Measurements from ENCODE around the gene GNAI3.

GNAI3 gene

DNA sequence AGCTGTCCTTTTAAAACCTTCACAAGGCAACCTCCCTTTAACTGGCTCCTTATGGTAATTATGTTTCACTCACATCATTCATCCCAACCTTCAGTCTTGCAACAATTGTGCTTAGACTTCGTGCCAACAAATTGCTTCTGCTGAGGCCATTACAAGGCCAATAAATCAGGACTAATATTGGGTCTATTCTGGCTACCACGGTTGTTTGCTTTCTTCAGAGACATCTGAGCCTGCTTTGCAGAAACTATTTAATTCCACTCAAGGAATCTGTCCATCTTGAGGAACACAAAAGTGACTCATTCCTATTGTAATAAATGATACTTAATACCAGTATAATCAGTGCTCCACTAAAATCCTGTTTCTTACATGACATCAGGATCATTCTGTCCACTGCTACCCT, 104.9 kb downstream of the GNAI3 start (continued):
- TF ChIP-seq ZNF792 (tag by site-specific recombination; IDR thresholded peaks at IDR 0.05) (no peak), ZNF302 (tag by site-specific recombination; IDR thresholded peaks at IDR 0.05; ENCODE audit: low read depth) (no peak), ZNF548 (tag by site-specific recombination; IDR thresholded peaks at IDR 0.05) (no peak)
- TF ChIP-seq, protein P1, sequence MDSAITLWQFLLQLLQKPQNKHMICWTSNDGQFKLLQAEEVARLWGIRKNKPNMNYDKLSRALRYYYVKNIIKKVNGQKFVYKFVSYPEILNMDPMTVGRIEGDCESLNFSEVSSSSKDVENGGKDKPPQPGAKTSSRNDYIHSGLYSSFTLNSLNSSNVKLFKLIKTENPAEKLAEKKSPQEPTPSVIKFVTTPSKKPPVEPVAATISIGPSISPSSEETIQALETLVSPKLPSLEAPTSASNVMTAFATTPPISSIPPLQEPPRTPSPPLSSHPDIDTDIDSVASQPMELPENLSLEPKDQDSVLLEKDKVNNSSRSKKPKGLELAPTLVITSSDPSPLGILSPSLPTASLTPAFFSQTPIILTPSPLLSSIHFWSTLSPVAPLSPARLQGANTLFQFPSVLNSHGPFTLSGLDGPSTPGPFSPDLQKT (IDR thresholded peaks at IDR 0.05; ENCODE audit: borderline replicate concordance, low read depth, low read length), result no peak

DNA sequence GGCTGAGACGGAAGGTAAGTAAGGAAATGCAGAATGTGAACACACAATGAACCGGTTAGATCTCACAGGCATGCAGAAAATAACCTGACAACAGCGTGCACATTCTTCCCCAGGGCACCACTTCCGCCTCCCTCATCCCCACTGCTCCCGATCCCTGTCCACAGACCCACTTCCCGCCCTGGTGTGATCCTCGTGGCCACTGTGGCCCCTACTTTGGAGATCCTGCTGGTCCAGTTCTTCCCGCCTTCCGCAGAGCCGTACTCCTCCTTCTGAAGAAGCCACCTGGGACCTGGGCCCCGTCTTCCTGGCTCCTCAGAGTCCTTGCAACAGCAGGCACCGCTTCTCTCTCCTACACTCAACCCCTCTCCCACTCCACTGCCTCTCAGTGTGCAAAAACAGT, 106.1 kb downstream of the GNAI3 start:
- H3K36me3 ChIP-seq (ENCODE audit: control insufficient read depth in 2 of 2, insufficient read depth in 1 of 2, low read length in 2 of 2), result no peaks in the 10 kb centered on the region
- no peak overlapping the region for H3K27ac ChIP-seq (ENCODE audit: extremely low read depth, low read depth, low read length)
- H3K9me3 ChIP-seq (ENCODE audit: control insufficient read depth, insufficient read depth, low read depth, low read length), result no peaks in the 10 kb centered on the region
- no peaks in the 10 kb centered on the region for H3K4me1 ChIP-seq (ENCODE audit: control insufficient read depth, insufficient read depth, low read length)
- ChIA-PET CTCF (interaction anchor here (0.6 to 1.0 kb wide), 3 partner anchors 13 to 106 kb away, joined by 3 to 5 read pairs (median 3); partner anchors contain the start of gene GNAI3), POLR2A (no interaction called here)
- no peak overlapping the region for H3K4me3 ChIP-seq (ENCODE audit: low read depth, low read length)
- TF ChIP-seq, protein P2, sequence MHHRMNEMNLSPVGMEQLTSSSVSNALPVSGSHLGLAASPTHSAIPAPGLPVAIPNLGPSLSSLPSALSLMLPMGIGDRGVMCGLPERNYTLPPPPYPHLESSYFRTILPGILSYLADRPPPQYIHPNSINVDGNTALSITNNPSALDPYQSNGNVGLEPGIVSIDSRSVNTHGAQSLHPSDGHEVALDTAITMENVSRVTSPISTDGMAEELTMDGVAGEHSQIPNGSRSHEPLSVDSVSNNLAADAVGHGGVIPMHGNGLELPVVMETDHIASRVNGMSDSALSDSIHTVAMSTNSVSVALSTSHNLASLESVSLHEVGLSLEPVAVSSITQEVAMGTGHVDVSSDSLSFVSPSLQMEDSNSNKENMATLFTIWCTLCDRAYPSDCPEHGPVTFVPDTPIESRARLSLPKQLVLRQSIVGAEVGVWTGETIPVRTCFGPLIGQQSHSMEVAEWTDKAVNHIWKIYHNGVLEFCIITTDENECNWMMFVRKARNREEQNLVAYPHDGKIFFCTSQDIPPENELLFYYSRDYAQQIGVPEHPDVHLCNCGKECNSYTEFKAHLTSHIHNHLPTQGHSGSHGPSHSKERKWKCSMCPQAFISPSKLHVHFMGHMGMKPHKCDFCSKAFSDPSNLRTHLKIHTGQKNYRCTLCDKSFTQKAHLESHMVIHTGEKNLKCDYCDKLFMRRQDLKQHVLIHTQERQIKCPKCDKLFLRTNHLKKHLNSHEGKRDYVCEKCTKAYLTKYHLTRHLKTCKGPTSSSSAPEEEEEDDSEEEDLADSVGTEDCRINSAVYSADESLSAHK (tag by site-specific recombination; IDR thresholded peaks at IDR 0.05), result no peak
- TF ChIP-seq ZNF843 (tag by site-specific recombination; IDR thresholded peaks at IDR 0.05) (no peak), KLF8 (tag by site-specific recombination; IDR thresholded peaks at IDR 0.05) (no peak), ZNF292 (tag by site-specific recombination; IDR thresholded peaks at IDR 0.05; ENCODE audit: borderline replicate concordance, low read depth) (no peak), SALL2 (tag by site-specific recombination; IDR thresholded peaks at IDR 0.05; ENCODE audit: borderline replicate concordance) (no peak), ZNF621 (tag by site-specific recombination; IDR thresholded peaks at IDR 0.05) (no peak), MEIS1 (CRISPR knock-in tag; IDR thresholded peaks at IDR 0.05; ENCODE audit: borderline replicate concordance) (no peak), KLF9 (tag by site-specific recombination; IDR thresholded peaks at IDR 0.05; ENCODE audit: low read depth) (no peak), ZNF16 (tag by site-specific recombination; IDR thresholded peaks at IDR 0.05; ENCODE audit: low read depth) (no peak), ZSCAN30 (tag by site-specific recombination; IDR thresholded peaks at IDR 0.05) (no peak), ZNF214 (tag by site-specific recombination; IDR thresholded peaks at IDR 0.05; ENCODE audit: borderline replicate concordance) (no peak), ZBTB48 (tag by site-specific recombination; IDR thresholded peaks at IDR 0.05) (no peak), ZNF132 (tag by site-specific recombination; IDR thresholded peaks at IDR 0.05; ENCODE audit: borderline replicate concordance) (no peak), ZNF660 (tag by site-specific recombination; IDR thresholded peaks at IDR 0.05) (no peak), ZXDB (tag by site-specific recombination; IDR thresholded peaks at IDR 0.05) (no peak), GLI2 (tag by site-specific recombination; IDR thresholded peaks at IDR 0.05; ENCODE audit: borderline replicate concordance, low read depth) (no peak)
- TF ChIP-seq, protein P3, sequence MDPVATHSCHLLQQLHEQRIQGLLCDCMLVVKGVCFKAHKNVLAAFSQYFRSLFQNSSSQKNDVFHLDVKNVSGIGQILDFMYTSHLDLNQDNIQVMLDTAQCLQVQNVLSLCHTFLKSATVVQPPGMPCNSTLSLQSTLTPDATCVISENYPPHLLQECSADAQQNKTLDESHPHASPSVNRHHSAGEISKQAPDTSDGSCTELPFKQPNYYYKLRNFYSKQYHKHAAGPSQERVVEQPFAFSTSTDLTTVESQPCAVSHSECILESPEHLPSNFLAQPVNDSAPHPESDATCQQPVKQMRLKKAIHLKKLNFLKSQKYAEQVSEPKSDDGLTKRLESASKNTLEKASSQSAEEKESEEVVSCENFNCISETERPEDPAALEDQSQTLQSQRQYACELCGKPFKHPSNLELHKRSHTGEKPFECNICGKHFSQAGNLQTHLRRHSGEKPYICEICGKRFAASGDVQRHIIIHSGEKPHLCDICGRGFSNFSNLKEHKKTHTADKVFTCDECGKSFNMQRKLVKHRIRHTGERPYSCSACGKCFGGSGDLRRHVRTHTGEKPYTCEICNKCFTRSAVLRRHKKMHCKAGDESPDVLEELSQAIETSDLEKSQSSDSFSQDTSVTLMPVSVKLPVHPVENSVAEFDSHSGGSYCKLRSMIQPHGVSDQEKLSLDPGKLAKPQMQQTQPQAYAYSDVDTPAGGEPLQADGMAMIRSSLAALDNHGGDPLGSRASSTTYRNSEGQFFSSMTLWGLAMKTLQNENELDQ (tag by site-specific recombination; IDR thresholded peaks at IDR 0.05; ENCODE audit: low read depth), result no peak
- TF ChIP-seq, protein P4, sequence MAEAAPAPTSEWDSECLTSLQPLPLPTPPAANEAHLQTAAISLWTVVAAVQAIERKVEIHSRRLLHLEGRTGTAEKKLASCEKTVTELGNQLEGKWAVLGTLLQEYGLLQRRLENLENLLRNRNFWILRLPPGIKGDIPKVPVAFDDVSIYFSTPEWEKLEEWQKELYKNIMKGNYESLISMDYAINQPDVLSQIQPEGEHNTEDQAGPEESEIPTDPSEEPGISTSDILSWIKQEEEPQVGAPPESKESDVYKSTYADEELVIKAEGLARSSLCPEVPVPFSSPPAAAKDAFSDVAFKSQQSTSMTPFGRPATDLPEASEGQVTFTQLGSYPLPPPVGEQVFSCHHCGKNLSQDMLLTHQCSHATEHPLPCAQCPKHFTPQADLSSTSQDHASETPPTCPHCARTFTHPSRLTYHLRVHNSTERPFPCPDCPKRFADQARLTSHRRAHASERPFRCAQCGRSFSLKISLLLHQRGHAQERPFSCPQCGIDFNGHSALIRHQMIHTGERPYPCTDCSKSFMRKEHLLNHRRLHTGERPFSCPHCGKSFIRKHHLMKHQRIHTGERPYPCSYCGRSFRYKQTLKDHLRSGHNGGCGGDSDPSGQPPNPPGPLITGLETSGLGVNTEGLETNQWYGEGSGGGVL (tag by site-specific recombination; IDR thresholded peaks at IDR 0.05), result no peak
- TF ChIP-seq, protein P5, sequence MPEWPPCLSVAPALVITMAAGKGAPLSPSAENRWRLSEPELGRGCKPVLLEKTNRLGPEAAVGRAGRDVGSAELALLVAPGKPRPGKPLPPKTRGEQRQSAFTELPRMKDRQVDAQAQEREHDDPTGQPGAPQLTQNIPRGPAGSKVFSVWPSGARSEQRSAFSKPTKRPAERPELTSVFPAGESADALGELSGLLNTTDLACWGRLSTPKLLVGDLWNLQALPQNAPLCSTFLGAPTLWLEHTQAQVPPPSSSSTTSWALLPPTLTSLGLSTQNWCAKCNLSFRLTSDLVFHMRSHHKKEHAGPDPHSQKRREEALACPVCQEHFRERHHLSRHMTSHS (tag by site-specific recombination; IDR thresholded peaks at IDR 0.05), result no peak
